ENCODE data around the gene GALT.

Gene GALT

DNA sequence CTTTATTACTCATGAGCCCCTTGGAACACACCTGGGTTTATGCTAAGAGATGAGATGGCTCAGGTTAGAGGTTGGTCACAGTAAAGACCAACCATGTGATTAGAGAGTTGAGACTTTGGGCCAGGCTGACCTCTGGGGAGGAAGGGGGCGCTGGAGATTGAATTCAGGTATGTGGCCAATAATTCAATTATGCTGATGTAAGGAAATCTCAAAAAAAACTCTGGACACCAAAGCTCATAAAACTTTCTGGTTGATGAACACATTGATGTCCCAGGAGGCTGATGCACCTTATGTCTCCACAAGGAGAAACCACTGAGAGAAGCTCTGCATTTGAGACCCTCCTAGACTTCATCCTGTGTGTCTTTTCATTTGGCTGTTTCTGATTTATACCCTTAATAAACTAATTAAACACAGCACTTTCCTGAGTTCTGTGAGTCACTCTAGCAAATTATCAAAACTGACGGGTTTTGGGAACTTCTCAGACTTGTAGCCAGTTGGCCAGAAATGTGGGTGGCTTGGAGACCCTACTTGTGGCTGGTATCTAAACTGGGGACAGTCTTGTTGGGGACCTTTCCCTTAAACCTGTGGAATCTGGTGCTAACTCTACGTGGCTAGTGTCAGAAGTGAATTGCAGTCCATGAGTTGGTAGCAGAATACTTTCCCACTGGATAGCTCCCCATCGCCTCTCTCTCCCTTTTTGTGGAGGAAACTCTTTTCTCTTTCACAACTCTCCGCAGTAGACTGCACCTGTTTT lies 23.5 kb downstream of the GALT start:
- no peak for DNase-seq (ENCODE audit: low read depth)
- H3K4me3 ChIP-seq (ENCODE audit: low read length) = no peak overlapping the region
- TF ChIP-seq CTCF (IDR thresholded peaks at IDR 0.05; ENCODE audit: insufficient read depth, low read depth, low read length, missing control alignments) = no peak

DNA sequence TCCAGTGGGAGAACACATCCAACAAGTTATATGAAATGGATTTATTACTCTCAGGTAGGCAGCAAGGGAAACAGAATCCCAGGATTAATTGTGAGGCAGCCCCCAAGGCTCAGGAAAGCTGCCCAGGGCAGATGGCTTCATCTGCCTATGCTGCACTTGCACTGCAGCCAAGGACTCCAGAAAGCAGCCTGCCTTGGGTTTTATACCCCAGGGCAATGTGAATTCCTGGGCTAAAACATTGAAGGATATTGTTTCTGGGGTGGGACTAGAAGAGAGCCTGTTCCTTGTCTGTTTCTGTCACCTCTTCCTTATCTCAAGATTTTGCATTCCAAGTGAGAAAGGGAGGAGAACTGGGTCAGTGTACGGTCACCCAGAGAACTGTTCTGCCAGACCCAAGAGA lies 24.8 kb downstream of the GALT start:
- DNase-seq (ENCODE audit: low read depth) = no peak
- no peak for TF ChIP-seq CTCF (IDR thresholded peaks at IDR 0.05; ENCODE audit: insufficient read depth, low read depth, low read length, missing control alignments)

DNA sequence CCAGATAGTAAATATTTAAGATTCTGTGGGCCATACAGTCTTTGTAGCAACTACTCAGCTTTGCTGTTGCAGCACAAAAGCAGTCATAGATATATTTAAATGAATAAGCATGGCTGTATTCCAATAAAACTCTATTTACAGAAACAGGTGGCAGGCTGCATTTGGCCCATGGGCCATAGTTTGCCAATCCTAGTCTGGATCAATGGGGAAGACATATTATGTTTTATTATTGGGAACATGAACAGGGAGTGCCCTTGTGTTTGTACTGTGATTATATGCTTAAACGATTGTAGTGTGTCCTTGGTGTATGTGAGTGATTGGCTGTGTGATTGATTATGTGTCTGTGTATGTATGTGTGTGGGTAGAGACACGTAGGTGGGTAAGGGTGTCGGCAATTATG lies 28.0 kb downstream of the GALT start:
- DNase-seq (ENCODE audit: low read depth) = no peak
- TF ChIP-seq CTCF (IDR thresholded peaks at IDR 0.05; ENCODE audit: insufficient read depth, low read depth, low read length, missing control alignments) = no peak
- H3K4me3 ChIP-seq (ENCODE audit: low read length) = no peak overlapping the region

More for the DNA sequence above, 24.8 kb downstream of the GALT start:
- no peak overlapping the region for H3K4me3 ChIP-seq (ENCODE audit: low read length)

GRCh38 chr9:34675048-34675714 lies 28.7 kb downstream of the GALT start:
- peak; percentile 53 for DNase-seq (ENCODE audit: low read depth)
- no peak overlapping the region for H3K4me3 ChIP-seq (ENCODE audit: low read length)
- peak; percentile 36 for TF ChIP-seq CTCF (IDR thresholded peaks at IDR 0.05; ENCODE audit: insufficient read depth, low read depth, low read length, missing control alignments)

DNA sequence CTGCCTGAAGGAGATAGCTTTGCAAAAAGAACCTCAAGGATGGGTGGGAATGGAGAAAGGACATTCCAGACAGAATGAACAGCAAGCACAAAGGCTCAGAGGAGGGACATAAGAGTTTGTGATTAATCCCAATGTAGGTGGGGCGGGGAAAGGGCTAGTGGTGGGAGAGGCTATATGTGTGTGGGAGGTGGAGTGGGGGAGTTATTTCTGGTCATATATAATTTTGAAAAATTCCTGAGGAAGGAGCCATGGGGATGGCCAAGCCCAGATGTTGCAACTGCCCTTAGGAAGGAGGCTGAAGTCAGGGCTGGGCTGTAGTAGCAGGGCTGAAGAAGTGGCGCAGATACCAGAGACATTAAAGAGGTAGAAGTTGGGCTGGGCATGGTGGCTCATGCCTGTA lies 29.4 kb downstream of the GALT start:
- no peak for TF ChIP-seq CTCF (IDR thresholded peaks at IDR 0.05; ENCODE audit: insufficient read depth, low read depth, low read length, missing control alignments)
- DNase-seq (ENCODE audit: low read depth) = no peak
- H3K4me3 ChIP-seq (ENCODE audit: low read length) = no peak overlapping the region

- no peak for TF ChIP-seq CTCF (IDR thresholded peaks at IDR 0.05; ENCODE audit: insufficient read depth, low read depth, low read length, missing control alignments)
- no peak overlapping the region for H3K4me3 ChIP-seq (ENCODE audit: low read length)
- DNase-seq (ENCODE audit: low read depth) = no peak
Observed at GRCh38 chr9:34684145-34684544, 37.7 kb downstream of the GALT start.
